OCI-LY3 (cell line): ENCODE results near the gene CYB5D1.
A peak's percentile ranks its signal among the peaks of the same experiment; 100 is the strongest.

Experiments
- H2AFZ ChIP-seq: fragments of 200-600, 300-600 bp; shearing (Covaris generic); 2 replicates; pipeline ENCODE4 v1.6.0; 2014; ENCODE audit warnings: antibody characterized with exemption, low read depth, low read length
- H3K27ac ChIP-seq: fragments of 200-600, 300-600 bp; sonication (generic); 2 replicates; pipeline ENCODE4 v1.5.1; 2014; ENCODE audit warnings: mild to moderate bottlenecking, low read length, moderate library complexity, mixed read lengths
- H3K27me3 ChIP-seq: fragments of 200-600, 300-600 bp; sonication (generic); 2 replicates; pipeline ENCODE4 v1.6.1; 2014; ENCODE audit warnings: low read depth, low read length, mixed read lengths
- H3K36me3 ChIP-seq: fragments of 200-600, 300-600 bp; sonication (generic); replicated peaks from 2 replicates; pipeline ENCODE3; 2014; ENCODE audit warnings: low read depth, low read length, mixed read lengths
- H3K4me1 ChIP-seq: fragments of 300-600, 200-600 bp; sonication (generic); 2 replicates; pipeline ENCODE4 v1.6.1; 2014; ENCODE audit warnings: low read length, mixed read lengths
- H3K4me2 ChIP-seq: fragments of 200-600, 300-600 bp; sonication (generic); 2 replicates; pipeline ENCODE4 v1.6.1; 2014; ENCODE audit warnings: low read length, mixed read lengths
- H3K4me3 ChIP-seq: fragments of 300-600, 200-600 bp; sonication (generic); 2 replicates; pipeline ENCODE4 v1.5.1; 2014; ENCODE audit warnings: antibody characterized with exemption, mild to moderate bottlenecking, low read length, moderate library complexity
- H3K79me2 ChIP-seq: fragments of 300-600, 200-600 bp; shearing (Covaris generic); 2 replicates; pipeline ENCODE4 v1.6.1; 2014; ENCODE audit warnings: mild to moderate bottlenecking, low read length, mixed read lengths
- H3K9ac ChIP-seq: fragments of 300-600, 200-600 bp; shearing (Covaris generic); 2 replicates; pipeline ENCODE4 v1.6.0; 2014; ENCODE audit warnings: mild to moderate bottlenecking, low read length, moderate library complexity
- H3K9me3 ChIP-seq: fragments of 200-600, 300-600 bp; shearing (Covaris generic); 2 replicates; pipeline ENCODE4 v1.6.1; 2014; ENCODE audit warnings: low read length, mixed read lengths; ENCODE audit not compliant: insufficient read depth
- H4K20me1 ChIP-seq: fragments of 200-600, 300-600 bp; sonication (generic); 2 replicates; pipeline ENCODE4 v1.6.1; 2016; ENCODE audit warnings: low read length, mixed read lengths; ENCODE audit not compliant: insufficient read depth
- CTCF ChIP-seq: fragments of 200-600, 300-600 bp; sonication (generic); IDR thresholded peaks from 2 replicates; pipeline ENCODE4 v1.5.1; 2014; ENCODE audit warnings: antibody characterized with exemption, low read length, low read depth
- EZH2phosphoT487 ChIP-seq: fragments of 200-600 bp; shearing (Covaris generic); IDR thresholded peaks from 2 replicates; pipeline ENCODE4 v1.6.1; 2018; ENCODE audit warnings: antibody characterized with exemption, mixed run types, low read depth

Gene CYB5D1

GRCh38 chr17:7881276-7882054 lies 23.7 kb downstream of the CYB5D1 start:
- H3K79me2 ChIP-seq: peaks cover 13% of the 10 kb centered on the region
- H2AFZ ChIP-seq: no peak overlapping the region
- TF ChIP-seq EZH2phosphoT487 (no peak), CTCF (no peak)
- H3K9ac ChIP-seq: no peak overlapping the region
- peaks cover 4% of the 10 kb centered on the region for H3K36me3 ChIP-seq
- no peaks in the 10 kb centered on the region for H3K9me3 ChIP-seq
- H3K4me2 ChIP-seq: no peak overlapping the region
- H4K20me1 ChIP-seq: no peaks in the 10 kb centered on the region
- no peak overlapping the region for H3K27ac ChIP-seq
- H3K4me3 ChIP-seq: no peak overlapping the region
- H3K27me3 ChIP-seq: no peaks in the 10 kb centered on the region
- peaks cover 28% of the 10 kb centered on the region for H3K4me1 ChIP-seq

GRCh38 chr17:7882068-7882467 lies 24.3 kb downstream of the CYB5D1 start:
- Histone ChIP-seq H3K27ac (no peak overlapping the region), H3K9ac (no peak overlapping the region), H3K9me3 (no peaks in the 10 kb centered on the region), H3K27me3 (no peaks in the 10 kb centered on the region), H4K20me1 (no peaks in the 10 kb centered on the region), H2AFZ (no peak overlapping the region), H3K36me3 (peaks cover 4% of the 10 kb centered on the region), H3K79me2 (peaks cover 19% of the 10 kb centered on the region), H3K4me3 (no peak overlapping the region), H3K4me2 (no peak overlapping the region), H3K4me1 (peaks cover 28% of the 10 kb centered on the region)
- no peak for TF ChIP-seq CTCF
- TF ChIP-seq EZH2phosphoT487: no peak

- TF ChIP-seq CTCF (no peak), EZH2phosphoT487 (no peak)
- Histone ChIP-seq H2AFZ (no peak overlapping the region), H3K9ac (no peak overlapping the region), H3K9me3 (no peaks in the 10 kb centered on the region), H3K27ac (no peak overlapping the region), H3K4me2 (peak overlapping the region; percentile 89), H3K79me2 (peaks cover 23% of the 10 kb centered on the region), H4K20me1 (no peaks in the 10 kb centered on the region), H3K4me3 (0 out of 2 replicates have a peak overlapping the region, but pooled peaks have one; percentile 77), H3K36me3 (peaks cover 4% of the 10 kb centered on the region), H3K27me3 (no peaks in the 10 kb centered on the region), H3K4me1 (peaks cover 28% of the 10 kb centered on the region)
Observed at GRCh38 chr17:7882629-7883028, 24.8 kb downstream of the CYB5D1 start.

GRCh38 chr17:7883781-7884386 lies 26.1 kb downstream of the CYB5D1 start:
- TF ChIP-seq CTCF: no peak
- TF ChIP-seq EZH2phosphoT487: no peak
- Histone ChIP-seq H3K79me2 (peaks cover 36% of the 10 kb centered on the region), H3K27me3 (no peaks in the 10 kb centered on the region), H3K4me2 (peak overlapping the region; percentile 89), H3K4me1 (peaks cover 33% of the 10 kb centered on the region), H3K9me3 (no peaks in the 10 kb centered on the region), H4K20me1 (peaks cover 5% of the 10 kb centered on the region; the same call in 1 of the 2 replicates), H3K36me3 (peaks cover 4% of the 10 kb centered on the region), H3K27ac (peak overlapping the region; percentile 44; the same call in 1 of the 2 replicates), H2AFZ (no peak overlapping the region), H3K4me3 (peak overlapping the region; percentile 77), H3K9ac (peak overlapping the region; percentile 72)
